ENCODE measurements around the gene HCRT.

- TF ChIP-seq CSDC2 (CRISPR knock-in tag; IDR thresholded peaks at IDR 0.05) = no peak
- TF ChIP-seq CREB5 (CRISPR knock-in tag; IDR thresholded peaks at IDR 0.05; ENCODE audit: low read depth) = no peak
- no peak for TF ChIP-seq ZC3H10 (CRISPR knock-in tag; IDR thresholded peaks at IDR 0.05)
- no peak for TF ChIP-seq PATZ1 (CRISPR knock-in tag; IDR thresholded peaks at IDR 0.05; ENCODE audit: borderline replicate concordance)
- TF ChIP-seq ZFP3 (CRISPR knock-in tag; IDR thresholded peaks at IDR 0.05) = no peak
- TF ChIP-seq ZFP30 (CRISPR knock-in tag; IDR thresholded peaks at IDR 0.05) = no peak
- TF ChIP-seq ARNTL (CRISPR knock-in tag; IDR thresholded peaks at IDR 0.05; ENCODE audit: borderline replicate concordance, low read depth) = no peak
- TF ChIP-seq RARB (CRISPR knock-in tag; IDR thresholded peaks at IDR 0.05) = no peak
- no peak for TF ChIP-seq OSR1 (CRISPR knock-in tag; IDR thresholded peaks at IDR 0.05)
- no peak for TF ChIP-seq TCF4 (CRISPR knock-in tag; IDR thresholded peaks at IDR 0.05; ENCODE audit: borderline replicate concordance)
- TF ChIP-seq BACH2 (CRISPR knock-in tag; IDR thresholded peaks at IDR 0.05; ENCODE audit: borderline replicate concordance) = no peak
- TF ChIP-seq POU6F1 (CRISPR knock-in tag; IDR thresholded peaks at IDR 0.05; ENCODE audit: borderline replicate concordance, low read depth) = no peak
- no peak for TF ChIP-seq ESRRG (CRISPR knock-in tag; IDR thresholded peaks at IDR 0.05)
These were observed 3.7 kb upstream of the HCRT start for GRCh38 chr17:42188749-42189650.

All from SK-N-SH treated with all-trans-retinoic acid at 6 μM for 48 hours (cell line).